Lung (tissue), 12 donors: ENCODE results near the gene GRAMD1B. TPM values are rescaled to one million over a fixed set of nuclear protein-coding genes. Genes with fewer than 3 reads are reported as not detected.

ENCODE experiments used
- ATAC-seq: fragments of 200-7000 bp; cut with Tn5 transposase; one replicate; pipeline ENCODE4 v1.9.1; 2020; ENCODE audit warnings: moderate number of reproducible peaks; ENCODE audit not compliant: insufficient read depth, low FRiP score
- DNase-seq, 3 donors: peaks; one replicate each; pipeline ENCODE4 v3.0.0-alpha.2; 2013 to 2017
- H3K27ac ChIP-seq, 2 donors: one replicate each; pipeline ENCODE4 v1.5.1; 2013; ENCODE audit warnings: mild to moderate bottlenecking in 2 of 2, moderate library complexity in 2 of 2, control low read depth in 1 of 2, inconsistent platforms in 1 of 2, low read depth in 1 of 2, low read length in 1 of 2
- H3K27me3 ChIP-seq, 3 donors: one replicate each; pipeline ENCODE4 v1.5.1; 2013; ENCODE audit warnings: low read length in 2 of 3; ENCODE audit not compliant: control insufficient read depth in 3 of 3, insufficient read depth in 3 of 3
- H3K36me3 ChIP-seq, 4 donors: one replicate each; pipeline ENCODE4 v1.5.1; 2013; ENCODE audit warnings: low read length in 4 of 4, mild to moderate bottlenecking in 1 of 4, moderate library complexity in 1 of 4; ENCODE audit not compliant: control insufficient read depth in 4 of 4, insufficient read depth in 4 of 4
- H3K4me1 ChIP-seq, 5 donors: one replicate each; pipeline ENCODE4 v1.5.1; 2013; ENCODE audit warnings: low read length in 5 of 5, mild to moderate bottlenecking in 2 of 5, moderate library complexity in 1 of 5; ENCODE audit not compliant: control insufficient read depth in 5 of 5, insufficient read depth in 5 of 5
- H3K4me3 ChIP-seq: one replicate; pipeline ENCODE4 v1.5.1; 2013; ENCODE audit warnings: mild to moderate bottlenecking, control low read depth, moderate library complexity
- H3K9ac ChIP-seq, 2 donors: one replicate each; pipeline ENCODE4 v1.5.1; 2013; ENCODE audit warnings: low read length in 2 of 2, control low read depth in 1 of 2; ENCODE audit not compliant: insufficient read depth in 1 of 2
- H3K9me3 ChIP-seq, 4 donors: one replicate each; pipeline ENCODE4 v1.5.1; 2013; ENCODE audit warnings: low read length in 3 of 4, mild to moderate bottlenecking in 1 of 4, moderate library complexity in 1 of 4; ENCODE audit not compliant: control insufficient read depth in 4 of 4, insufficient read depth in 3 of 4
- WGBS, 2 donors: extraction: QIAGEN DNeasy Blood & Tissue Kit; methylation state at CpG; one replicate each; pipeline ENCODE4 v1.1.7; 2013; 5-methylcytosine and 5-hydroxymethylcytosine counted together
- polyA plus RNA-seq, 2 donors: library from polyadenylated mRNA; stranded (reverse); fragments of 200-250 nt; gene quantifications; one replicate each; pipeline ENCODE4 v1.2.1, GENCODE V29; 2013
- total RNA-seq, 2 donors: library from RNA; depleted of rRNA in 1 of 2; stranded (reverse); fragments of >200 nt in 1 of 2; gene quantifications; one replicate each; pipeline ENCODE4 v1.2.1, GENCODE V29; 2014 to 2021
- TF ChIP-seq, protein P1 (sequence below): IDR thresholded peaks from 2 replicates; pipeline ENCODE4 v1.5.1; 2012; ENCODE audit warnings: mild to moderate bottlenecking; ENCODE audit errors: control extremely low read depth, extremely low read depth
- donor health status: control.
- donor health status: control.
- donor health status: Bipolar disorder and iron deficiency.
- donor health status: healthy.
- donor health status: DM: yes; HTN: yes; CAD: no.

Gene GRAMD1B
- total and polyA plus RNA-seq, 4 donors: 1.4 to 6.0 (median 3.3) TPM

- TF ChIP-seq, protein P1, sequence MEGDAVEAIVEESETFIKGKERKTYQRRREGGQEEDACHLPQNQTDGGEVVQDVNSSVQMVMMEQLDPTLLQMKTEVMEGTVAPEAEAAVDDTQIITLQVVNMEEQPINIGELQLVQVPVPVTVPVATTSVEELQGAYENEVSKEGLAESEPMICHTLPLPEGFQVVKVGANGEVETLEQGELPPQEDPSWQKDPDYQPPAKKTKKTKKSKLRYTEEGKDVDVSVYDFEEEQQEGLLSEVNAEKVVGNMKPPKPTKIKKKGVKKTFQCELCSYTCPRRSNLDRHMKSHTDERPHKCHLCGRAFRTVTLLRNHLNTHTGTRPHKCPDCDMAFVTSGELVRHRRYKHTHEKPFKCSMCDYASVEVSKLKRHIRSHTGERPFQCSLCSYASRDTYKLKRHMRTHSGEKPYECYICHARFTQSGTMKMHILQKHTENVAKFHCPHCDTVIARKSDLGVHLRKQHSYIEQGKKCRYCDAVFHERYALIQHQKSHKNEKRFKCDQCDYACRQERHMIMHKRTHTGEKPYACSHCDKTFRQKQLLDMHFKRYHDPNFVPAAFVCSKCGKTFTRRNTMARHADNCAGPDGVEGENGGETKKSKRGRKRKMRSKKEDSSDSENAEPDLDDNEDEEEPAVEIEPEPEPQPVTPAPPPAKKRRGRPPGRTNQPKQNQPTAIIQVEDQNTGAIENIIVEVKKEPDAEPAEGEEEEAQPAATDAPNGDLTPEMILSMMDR: no peak
- Histone ChIP-seq H3K4me1 (peaks cover 0 to 10% (median 0%) of the 10 kb centered on the region in 5 donors), H3K9me3 (peaks cover 0 to 3% (median 0%) of the 10 kb centered on the region in 4 donors), H3K9ac (no peak overlapping the region), H3K27ac (no peak overlapping the region), H3K36me3 (peaks cover 0 to 2% (median 0%) of the 10 kb centered on the region in 4 donors), H3K4me3 (no peak overlapping the region), H3K27me3 (peaks cover 0 to 10% (median 0%) of the 10 kb centered on the region in 3 donors)
- 39 to 59% methylated on average over 3 of the region's 3 CpGs for WGBS, 2 donors
- ATAC-seq: no peak
- no peak for DNase-seq
Measured at GRCh38 chr11:123434911-123435310, 4.8 kb downstream of the GRAMD1B start.

GRCh38 chr11:123437236-123437979, 7.3 kb downstream of the GRAMD1B start:
- WGBS, 2 donors: 85 to 90% methylated on average over 9 of the region's 9 CpGs
- no peak overlapping the region for H3K4me3 ChIP-seq
- peaks cover 0 to 3% (median 0%) of the 10 kb centered on the region in 3 donors for H3K27me3 ChIP-seq
- peaks cover 0 to 4% (median 0%) of the 10 kb centered on the region in 5 donors for H3K4me1 ChIP-seq
- H3K9ac ChIP-seq: no peak overlapping the region
- H3K36me3 ChIP-seq: peaks cover 0 to 2% (median 0%) of the 10 kb centered on the region in 4 donors
- H3K9me3 ChIP-seq: peaks cover 0 to 3% (median 0%) of the 10 kb centered on the region in 4 donors
- H3K27ac ChIP-seq: no peak overlapping the region
- TF ChIP-seq, protein P1: no peak
- ATAC-seq (no peak), DNase-seq (no peak)

GRCh38 chr11:123438131-123438627, 8.1 kb downstream of the GRAMD1B start:
- TF ChIP-seq, protein P1: no peak
- ATAC-seq: no peak
- no peak overlapping the region for H3K9ac ChIP-seq
- DNase-seq: no peak
- peaks cover 0 to 3% (median 0%) of the 10 kb centered on the region in 3 donors for H3K27me3 ChIP-seq
- peaks cover 0 to 3% (median 0%) of the 10 kb centered on the region in 4 donors for H3K9me3 ChIP-seq
- H3K4me1 ChIP-seq: peaks cover 0 to 4% (median 0%) of the 10 kb centered on the region in 5 donors
- WGBS, 2 donors: 57 to 60% methylated on average over 7 of the region's 7 CpGs
- H3K36me3 ChIP-seq: peaks cover 0 to 2% (median 0%) of the 10 kb centered on the region in 4 donors
- H3K27ac ChIP-seq: no peak overlapping the region
- no peak overlapping the region for H3K4me3 ChIP-seq
